IPS-20b (cell line): ENCODE results near the gene RNF135.

Source experiments
- H3K27ac ChIP-seq: one replicate; pipeline ENCODE4 v1.5.1; 2013; ENCODE audit warnings: low read length
- H3K27me3 ChIP-seq: 2 replicates; pipeline ENCODE4 v1.6.1; 2013; ENCODE audit warnings: mild to moderate bottlenecking, low read length, inconsistent platforms; ENCODE audit not compliant: insufficient read depth
- H3K36me3 ChIP-seq: 2 replicates; pipeline ENCODE4 v1.6.1; 2013; ENCODE audit warnings: low read depth, mild to moderate bottlenecking, inconsistent platforms, low read length, moderate library complexity; ENCODE audit not compliant: insufficient read depth
- H3K4me1 ChIP-seq: 2 replicates; pipeline ENCODE4 v1.6.1; 2013; ENCODE audit warnings: mild to moderate bottlenecking, control low read depth, inconsistent platforms, low read length, moderate library complexity; ENCODE audit not compliant: insufficient read depth
- H3K4me3 ChIP-seq: 2 replicates; pipeline ENCODE4 v1.5.1; 2013; ENCODE audit warnings: mild to moderate bottlenecking, low read length, inconsistent platforms
- H3K9ac ChIP-seq: 2 replicates; pipeline ENCODE4 v1.6.1; 2013; ENCODE audit warnings: low read depth, mild to moderate bottlenecking, inconsistent platforms, low read length, moderate library complexity
- H3K9me3 ChIP-seq: 2 replicates; pipeline ENCODE4 v1.6.1; 2013; ENCODE audit warnings: mild to moderate bottlenecking, low read depth, low read length, inconsistent platforms; ENCODE audit not compliant: insufficient read depth

RNF135 gene

GRCh38 chr17:31048780-31049179 lies 77.9 kb downstream of the RNF135 start:
- Histone ChIP-seq H3K9me3 (no peaks in the 10 kb centered on the region; the same call in none of the 2 replicates), H3K4me3 (no peak overlapping the region), H3K27ac (no peak overlapping the region), H3K27me3 (no peaks in the 10 kb centered on the region), H3K36me3 (no peaks in the 10 kb centered on the region), H3K4me1 (no peaks in the 10 kb centered on the region), H3K9ac (no peak overlapping the region)
